ENCODE results near the gene LATS2. TPM values are rescaled to one million over a fixed set of nuclear protein-coding genes. Genes with fewer than 3 reads are reported as not detected.
"Not testable (repeated sequence)": the region's sequence is repeated elsewhere in the genome, so short reads cannot be mapped to it uniquely, and the experiment has no call there.

The LATS2 gene
- total RNA-seq, 2 experiments from 2014 or later = 6.2 to 6.5 TPM

DNA sequence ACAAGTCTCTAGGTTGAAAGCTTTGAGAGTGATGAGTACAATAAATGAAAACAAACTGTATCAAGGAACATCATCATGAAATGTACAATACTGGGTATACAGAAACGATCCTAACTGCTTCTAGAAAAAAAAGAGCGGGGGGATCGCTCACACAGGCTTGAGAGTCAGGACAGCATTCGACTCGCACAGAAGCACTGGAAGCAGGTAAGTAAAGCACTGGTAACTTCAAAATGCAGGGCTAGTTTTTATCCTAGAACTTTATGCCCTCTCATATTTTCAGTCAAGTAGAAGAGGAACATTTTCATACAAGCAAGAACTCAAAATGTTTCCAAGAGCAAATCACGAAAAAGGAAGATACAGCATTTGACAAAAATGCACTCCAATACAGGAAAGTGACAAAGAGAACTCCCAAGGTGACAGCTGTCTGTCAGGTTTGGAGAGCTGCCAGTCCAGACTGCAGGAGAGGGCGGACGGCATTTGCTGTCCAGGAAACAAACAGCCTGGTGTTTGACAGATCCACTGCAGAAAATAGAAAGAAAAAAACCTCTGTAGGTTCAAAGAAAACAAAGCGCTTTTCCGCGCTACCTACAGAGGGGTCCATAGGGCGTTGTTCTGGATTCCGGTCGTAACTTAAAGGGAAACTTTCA, 100.6 kb downstream of the LATS2 start:
- no peak overlapping the region for H3K27ac Mint-ChIP-seq
- intact Hi-C loops (cut with DNase I, micrococcal nuclease) = no loop called here
- H3K4me3 ChIP-seq (ENCODE audit: low read length) = no peak overlapping the region
- H3K27me3 Mint-ChIP-seq = peaks cover 22% of the 10 kb centered on the region
- TF ChIP-seq, protein P1, sequence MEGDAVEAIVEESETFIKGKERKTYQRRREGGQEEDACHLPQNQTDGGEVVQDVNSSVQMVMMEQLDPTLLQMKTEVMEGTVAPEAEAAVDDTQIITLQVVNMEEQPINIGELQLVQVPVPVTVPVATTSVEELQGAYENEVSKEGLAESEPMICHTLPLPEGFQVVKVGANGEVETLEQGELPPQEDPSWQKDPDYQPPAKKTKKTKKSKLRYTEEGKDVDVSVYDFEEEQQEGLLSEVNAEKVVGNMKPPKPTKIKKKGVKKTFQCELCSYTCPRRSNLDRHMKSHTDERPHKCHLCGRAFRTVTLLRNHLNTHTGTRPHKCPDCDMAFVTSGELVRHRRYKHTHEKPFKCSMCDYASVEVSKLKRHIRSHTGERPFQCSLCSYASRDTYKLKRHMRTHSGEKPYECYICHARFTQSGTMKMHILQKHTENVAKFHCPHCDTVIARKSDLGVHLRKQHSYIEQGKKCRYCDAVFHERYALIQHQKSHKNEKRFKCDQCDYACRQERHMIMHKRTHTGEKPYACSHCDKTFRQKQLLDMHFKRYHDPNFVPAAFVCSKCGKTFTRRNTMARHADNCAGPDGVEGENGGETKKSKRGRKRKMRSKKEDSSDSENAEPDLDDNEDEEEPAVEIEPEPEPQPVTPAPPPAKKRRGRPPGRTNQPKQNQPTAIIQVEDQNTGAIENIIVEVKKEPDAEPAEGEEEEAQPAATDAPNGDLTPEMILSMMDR (IDR thresholded peaks at IDR 0.05) = no peak
- H3K27ac ChIP-seq (ENCODE audit: low read depth in 1 of 2, low read length in 2 of 2) = no peak overlapping the region
- ChIA-PET POLR2A (no interaction called here), CTCF (no interaction called here)
- no peaks in the 10 kb centered on the region for H3K36me3 Mint-ChIP-seq (ENCODE audit: low read depth)
- peaks cover 0 to 2% of the 10 kb centered on the region in 2 experiments for H3K27me3 ChIP-seq (ENCODE audit: control insufficient read depth in 1 of 2, insufficient read depth in 2 of 2, low read length in 2 of 2)
- H3K4me1 ChIP-seq (ENCODE audit: insufficient read depth, low read length) = no peaks in the 10 kb centered on the region
- no peaks in the 10 kb centered on the region for H3K9me3 Mint-ChIP-seq
- no peaks in the 10 kb centered on the region for H3K36me3 ChIP-seq (ENCODE audit: insufficient read depth, low read length)
- no peaks in the 10 kb centered on the region for H3K4me1 Mint-ChIP-seq (ENCODE audit: low read depth)
- H3K4me3 Mint-ChIP-seq = no peak overlapping the region
- H3K9me3 ChIP-seq (ENCODE audit: control insufficient read depth in 1 of 2, insufficient read depth in 1 of 2, low read length in 2 of 2) = no peaks in the 10 kb centered on the region
- no peak for ATAC-seq (ENCODE audit: poor library complexity)
- DNase-seq = no peak

DNA sequence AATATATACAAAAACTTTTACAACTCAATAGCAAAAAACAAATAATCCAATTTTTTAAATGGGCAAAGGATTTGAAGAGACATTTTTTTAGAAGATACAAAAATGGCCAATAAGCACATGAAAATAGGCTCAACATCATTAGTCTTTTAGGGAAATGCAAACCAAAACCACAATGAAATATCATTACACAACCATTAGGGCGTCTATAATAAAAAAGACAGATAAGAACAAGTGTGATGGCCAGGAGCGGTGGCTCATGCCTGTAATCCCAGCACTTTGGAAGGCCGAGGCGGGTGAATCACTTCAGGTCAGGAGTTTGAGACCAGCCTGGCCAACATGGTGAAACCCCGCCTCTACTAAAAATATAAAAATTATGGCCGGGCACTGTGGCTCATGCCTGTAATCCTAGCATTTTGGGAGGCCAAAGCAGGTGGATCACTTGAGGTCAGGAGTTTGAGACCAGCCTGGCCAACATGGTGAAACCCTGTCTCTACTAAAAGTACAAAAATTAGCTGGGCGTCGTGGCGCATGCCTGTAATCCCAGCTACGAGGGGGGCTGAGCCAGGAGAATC, 104.3 kb downstream of the LATS2 start:
- H3K9me3 Mint-ChIP-seq; intact Hi-C loops (cut with DNase I, micrococcal nuclease); H3K4me1 ChIP-seq (ENCODE audit: insufficient read depth, low read length); CTCF ChIA-PET; ATAC-seq (ENCODE audit: poor library complexity); H3K9me3 ChIP-seq (ENCODE audit: control insufficient read depth in 1 of 2, insufficient read depth in 1 of 2, low read length in 2 of 2); H3K36me3 Mint-ChIP-seq (ENCODE audit: low read depth); H3K27ac Mint-ChIP-seq; H3K27me3 ChIP-seq (ENCODE audit: control insufficient read depth in 1 of 2, insufficient read depth in 2 of 2, low read length in 2 of 2); H3K4me3 Mint-ChIP-seq; H3K36me3 ChIP-seq (ENCODE audit: insufficient read depth, low read length); H3K4me1 Mint-ChIP-seq (ENCODE audit: low read depth); H3K27ac ChIP-seq (ENCODE audit: low read depth in 1 of 2, low read length in 2 of 2); DNase-seq; H3K4me3 ChIP-seq (ENCODE audit: low read length); POLR2A ChIA-PET: not testable (repeated sequence)
- peaks cover 31% of the 10 kb centered on the region for H3K27me3 Mint-ChIP-seq

DNA sequence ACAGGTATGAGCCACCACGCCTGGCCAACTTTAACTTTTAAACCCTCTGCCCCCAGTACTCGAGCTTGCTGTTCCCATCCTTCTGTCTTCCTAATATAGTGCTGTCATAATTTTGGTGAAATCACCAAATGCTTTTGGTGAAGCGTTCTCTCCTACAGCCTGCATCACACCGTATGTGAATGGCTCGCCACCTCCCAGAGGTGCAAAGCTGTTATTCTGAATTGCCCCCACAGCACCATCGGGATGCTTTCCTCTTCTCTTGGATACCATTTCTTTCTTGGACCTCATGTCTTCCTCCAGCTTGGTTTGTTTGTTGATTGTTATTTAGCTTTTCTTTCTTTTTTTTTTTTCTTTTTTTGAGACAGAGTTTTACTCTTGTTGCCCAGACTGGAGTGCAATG, 105.9 kb downstream of the LATS2 start:
- TF ChIP-seq, protein P1 (IDR thresholded peaks at IDR 0.05) = no peak
- H3K4me3 ChIP-seq (ENCODE audit: low read length) = no peak overlapping the region
- peaks cover 4 to 6% of the 10 kb centered on the region in 2 experiments for H3K27me3 ChIP-seq (ENCODE audit: control insufficient read depth in 1 of 2, insufficient read depth in 2 of 2, low read length in 2 of 2)
- ChIA-PET CTCF (interaction anchor here (0.7 kb wide), 1 partner anchor 669 kb away, joined by 3 read pairs; no protein-coding TSS in a partner anchor), POLR2A (no interaction called here)
- H3K36me3 ChIP-seq (ENCODE audit: insufficient read depth, low read length) = no peaks in the 10 kb centered on the region
- DNase-seq = no peak
- ATAC-seq (ENCODE audit: poor library complexity) = no peak
- peaks cover 32% of the 10 kb centered on the region for H3K27me3 Mint-ChIP-seq
- H3K9me3 ChIP-seq (ENCODE audit: control insufficient read depth in 1 of 2, insufficient read depth in 1 of 2, low read length in 2 of 2) = no peaks in the 10 kb centered on the region
- H3K36me3 Mint-ChIP-seq (ENCODE audit: low read depth) = no peaks in the 10 kb centered on the region
- H3K27ac ChIP-seq (ENCODE audit: low read depth in 1 of 2, low read length in 2 of 2) = no peak overlapping the region
- H3K4me1 ChIP-seq (ENCODE audit: insufficient read depth, low read length) = no peaks in the 10 kb centered on the region
- intact Hi-C loops (cut with DNase I, micrococcal nuclease) = no loop called here
- H3K4me3 Mint-ChIP-seq = no peak overlapping the region
- H3K9me3 Mint-ChIP-seq = no peaks in the 10 kb centered on the region
- H3K27ac Mint-ChIP-seq = no peak overlapping the region
- H3K4me1 Mint-ChIP-seq (ENCODE audit: low read depth) = no peaks in the 10 kb centered on the region
